ENCODE measurements around the gene LNP1.
"Not testable (repeated sequence)": the region's sequence is repeated elsewhere in the genome, so short reads cannot be mapped to it uniquely, and the experiment has no call there.

DNA sequence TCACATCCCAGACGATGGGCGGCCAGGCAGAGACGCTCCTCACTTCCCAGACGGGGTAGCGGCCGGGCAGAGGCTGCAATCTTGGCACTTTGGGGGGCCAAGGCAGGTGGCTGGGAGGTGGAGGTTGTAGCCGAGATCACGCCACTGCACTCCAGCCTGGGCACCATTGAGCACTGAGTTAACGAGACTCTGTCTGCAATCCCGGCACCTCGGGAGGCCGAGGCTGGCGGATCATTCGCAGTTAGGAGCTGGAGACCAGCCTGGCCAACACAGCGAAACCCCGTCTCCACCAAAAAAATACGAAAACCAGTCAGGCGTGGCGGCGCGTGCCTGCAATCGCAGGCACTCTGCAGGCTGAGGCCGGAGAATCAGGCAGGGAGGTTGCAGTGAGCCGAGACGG is 77.2 kb downstream of the LNP1 start:
- not testable (repeated sequence) for TF ChIP-seq SP1 (IDR thresholded peaks at IDR 0.05); SP1 (CRISPR knock-in tag; IDR thresholded peaks at IDR 0.05); SIN3A (IDR thresholded peaks at IDR 0.05; ENCODE audit: borderline replicate concordance, low read depth, low read length); FOXJ3 (CRISPR knock-in tag; IDR thresholded peaks at IDR 0.05; ENCODE audit: borderline replicate concordance); ISX (CRISPR knock-in tag; conservative IDR thresholded peaks at IDR 0.05)
- TF ChIP-seq, protein P1, sequence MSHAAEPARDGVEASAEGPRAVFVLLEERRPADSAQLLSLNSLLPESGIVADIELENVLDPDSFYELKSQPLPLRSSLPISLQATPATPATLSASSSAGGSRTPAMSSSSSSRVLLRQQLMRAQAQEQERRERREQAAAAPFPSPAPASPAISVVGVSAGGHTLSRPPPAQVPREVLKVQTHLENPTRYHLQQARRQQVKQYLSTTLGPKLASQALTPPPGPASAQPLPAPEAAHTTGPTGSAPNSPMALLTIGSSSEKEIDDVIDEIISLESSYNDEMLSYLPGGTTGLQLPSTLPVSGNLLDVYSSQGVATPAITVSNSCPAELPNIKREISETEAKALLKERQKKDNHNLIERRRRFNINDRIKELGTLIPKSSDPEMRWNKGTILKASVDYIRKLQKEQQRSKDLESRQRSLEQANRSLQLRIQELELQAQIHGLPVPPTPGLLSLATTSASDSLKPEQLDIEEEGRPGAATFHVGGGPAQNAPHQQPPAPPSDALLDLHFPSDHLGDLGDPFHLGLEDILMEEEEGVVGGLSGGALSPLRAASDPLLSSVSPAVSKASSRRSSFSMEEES (CRISPR knock-in tag; IDR thresholded peaks at IDR 0.05), result not testable (repeated sequence)
